HG03039 (cell line): ENCODE data around the gene PTOV1.
A peak's percentile ranks its signal among the peaks of the same experiment; 100 is the strongest.

Source experiments
- ATAC-seq: cut with Tn5 transposase; IDR thresholded peaks from one replicate; pipeline ENCODE4 v1.9.1; 2021; ENCODE audit warnings: mild to moderate bottlenecking, moderate library complexity; ENCODE audit not compliant: unreplicated experiment

Gene PTOV1

GRCh38 chr19:49873129-49873521, 22.2 kb downstream of the PTOV1 start:
- ATAC-seq, result no peak

- no peak for ATAC-seq
Measured at GRCh38 chr19:49873834-49874233, 22.9 kb downstream of the PTOV1 start.

- no peak for ATAC-seq
Measured at GRCh38 chr19:49874503-49875157, 23.7 kb downstream of the PTOV1 start.

- ATAC-seq, result no peak
Measured at GRCh38 chr19:49875177-49875576, 24.2 kb downstream of the PTOV1 start.

GRCh38 chr19:49875857-49876421, 25.0 kb downstream of the PTOV1 start:
- ATAC-seq, result no peak

GRCh38 chr19:49876422-49877019, 25.6 kb downstream of the PTOV1 start:
- peak; percentile 35 for ATAC-seq

GRCh38 chr19:49877020-49877878, 26.3 kb downstream of the PTOV1 start, which contains the start of the genes AKT1S1 and TBC1D17:
Gene AKT1S1, minus strand, starts transcription at chr19:49877355. Its CDS starts 4,060 bp downstream, at chr19:49873295.
Gene TBC1D17, plus strand, starts transcription at chr19:49877702. Its CDS starts 22 bp downstream, at chr19:49877724.
- peak; percentile 47 for ATAC-seq

- ATAC-seq, result peak; percentile 36
Measured at GRCh38 chr19:49877879-49878743, 27.2 kb downstream of the PTOV1 start.

- ATAC-seq, result no peak
Measured at GRCh38 chr19:49878744-49879070, 27.7 kb downstream of the PTOV1 start.

GRCh38 chr19:49879243-49879963, 28.4 kb downstream of the PTOV1 start:
- ATAC-seq, result no peak

GRCh38 chr19:49880162-49880869, 29.4 kb downstream of the PTOV1 start:
- ATAC-seq, result no peak

GRCh38 chr19:49881186-49881585, 30.2 kb downstream of the PTOV1 start:
- no peak for ATAC-seq

GRCh38 chr19:49881672-49882394, 30.9 kb downstream of the PTOV1 start:
- no peak for ATAC-seq

- ATAC-seq, result no peak
Measured at GRCh38 chr19:49882643-49883042, 31.7 kb downstream of the PTOV1 start.

GRCh38 chr19:49883094-49883493, 32.1 kb downstream of the PTOV1 start:
- ATAC-seq, result no peak

- no peak for ATAC-seq
Measured at GRCh38 chr19:49884109-49884508, 33.1 kb downstream of the PTOV1 start.

- no peak for ATAC-seq
Measured at GRCh38 chr19:49884760-49885159, 33.8 kb downstream of the PTOV1 start.

- ATAC-seq, result no peak
Measured at GRCh38 chr19:49887037-49887664, 36.2 kb downstream of the PTOV1 start.
